Trophoblast cell (in vitro differentiated cells and primary cell): ENCODE data around the gene PDE4D.

Experiments used
- DNase-seq, 2 donors: peaks; one replicate each; pipeline ENCODE4 v3.0.0-alpha.2; 2016
- H2AFZ ChIP-seq: 2 replicates; pipeline ENCODE4 v1.6.1; 2013; ENCODE audit warnings: low read length, moderate library complexity, mild to moderate bottlenecking; ENCODE audit not compliant: insufficient read depth, poor library complexity
- H2AK5ac ChIP-seq: 2 replicates; pipeline ENCODE4 v1.6.1; 2013; ENCODE audit warnings: mild to moderate bottlenecking, low read length
- H2BK120ac ChIP-seq: 2 replicates; pipeline ENCODE4 v1.6.1; 2013; ENCODE audit warnings: low read length, mild to moderate bottlenecking, moderate library complexity; ENCODE audit not compliant: insufficient read depth, poor library complexity
- H2BK12ac ChIP-seq: 2 replicates; pipeline ENCODE4 v1.6.1; 2013; ENCODE audit warnings: mild to moderate bottlenecking, low read length, moderate library complexity
- H2BK5ac ChIP-seq: 2 replicates; pipeline ENCODE4 v1.6.1; 2013; ENCODE audit warnings: low read length, low read depth, moderate library complexity, mild to moderate bottlenecking; ENCODE audit not compliant: poor library complexity
- H3K14ac ChIP-seq: 2 replicates; pipeline ENCODE4 v1.6.1; 2013; ENCODE audit warnings: mild to moderate bottlenecking, low read length
- H3K18ac ChIP-seq: 2 replicates; pipeline ENCODE4 v1.6.1; 2013; ENCODE audit warnings: mild to moderate bottlenecking, low read length
- H3K23ac ChIP-seq: 2 replicates; pipeline ENCODE4 v1.6.1; 2013; ENCODE audit warnings: low read length
- H3K27ac ChIP-seq: 2 replicates; pipeline ENCODE4 v1.5.1; 2013; ENCODE audit warnings: low read depth, mild to moderate bottlenecking, inconsistent platforms, low read length, moderate library complexity
- H3K27me3 ChIP-seq: 2 replicates; pipeline ENCODE4 v1.6.1; 2013; ENCODE audit warnings: inconsistent platforms, mild to moderate bottlenecking, low read length, moderate library complexity; ENCODE audit not compliant: insufficient read depth
- H3K36me3 ChIP-seq, 2 experiments: 1 replicate in 1 of 2; 2 replicates in 1 of 2; pipeline ENCODE4 v1.6.1; 2013; ENCODE audit warnings: low read length in 2 of 2, mild to moderate bottlenecking in 2 of 2, moderate library complexity in 1 of 2; ENCODE audit not compliant: insufficient read depth in 2 of 2, control insufficient read depth in 1 of 2
- H3K4ac ChIP-seq: 2 replicates; pipeline ENCODE4 v1.6.1; 2013; ENCODE audit warnings: low read depth, mild to moderate bottlenecking, low read length, moderate library complexity
- H3K4me1 ChIP-seq, 2 experiments: 1 replicate in 1 of 2; 2 replicates in 1 of 2; pipeline ENCODE4 v1.6.1; 2013; ENCODE audit warnings: low read length in 2 of 2, mild to moderate bottlenecking in 2 of 2, moderate library complexity in 1 of 2; ENCODE audit not compliant: insufficient read depth in 2 of 2, control insufficient read depth in 1 of 2
- H3K4me2 ChIP-seq: 2 replicates; pipeline ENCODE4 v1.6.1; 2013; ENCODE audit warnings: inconsistent platforms, mild to moderate bottlenecking, low read length, moderate library complexity
- H3K4me3 ChIP-seq: 2 replicates; pipeline ENCODE4 v1.5.1; 2013; ENCODE audit warnings: mild to moderate bottlenecking, low read depth, low read length, inconsistent platforms
- H3K79me1 ChIP-seq: one replicate; pipeline ENCODE4 v1.6.1; 2013; ENCODE audit warnings: low read length
- H3K79me2 ChIP-seq: 2 replicates; pipeline ENCODE4 v1.6.1; 2013; ENCODE audit warnings: low read length, mild to moderate bottlenecking; ENCODE audit not compliant: control insufficient read depth, insufficient read depth, poor library complexity
- H3K9ac ChIP-seq: 2 replicates; pipeline ENCODE4 v1.6.1; 2013; ENCODE audit warnings: mild to moderate bottlenecking, low read length
- H3K9me3 ChIP-seq: 2 replicates; pipeline ENCODE4 v1.6.1; 2013; ENCODE audit warnings: low read depth, mild to moderate bottlenecking, control low read depth, inconsistent platforms, low read length; ENCODE audit not compliant: insufficient read depth
- H4K12ac ChIP-seq: 2 replicates; pipeline ENCODE4 v1.6.1; 2013; ENCODE audit warnings: low read depth, mild to moderate bottlenecking, low read length, moderate library complexity
- H4K8ac ChIP-seq: 2 replicates; pipeline ENCODE4 v1.6.1; 2013; ENCODE audit warnings: low read depth, mild to moderate bottlenecking, low read length, moderate library complexity
- H4K91ac ChIP-seq: one replicate; pipeline ENCODE4 v1.6.1; 2013; ENCODE audit warnings: low read depth, mild to moderate bottlenecking, low read length, moderate library complexity
- WGBS: extraction: QIAGEN DNeasy Blood & Tissue Kit; methylation state at CpG from one replicate; pipeline ENCODE4 v1.1.7; 2013; ENCODE audit warnings: missing lambda C conversion rate; ENCODE audit not compliant: insufficient read length, insufficient coverage; ENCODE audit errors: extremely low coverage; 5-methylcytosine and 5-hydroxymethylcytosine counted together

The PDE4D gene

DNA sequence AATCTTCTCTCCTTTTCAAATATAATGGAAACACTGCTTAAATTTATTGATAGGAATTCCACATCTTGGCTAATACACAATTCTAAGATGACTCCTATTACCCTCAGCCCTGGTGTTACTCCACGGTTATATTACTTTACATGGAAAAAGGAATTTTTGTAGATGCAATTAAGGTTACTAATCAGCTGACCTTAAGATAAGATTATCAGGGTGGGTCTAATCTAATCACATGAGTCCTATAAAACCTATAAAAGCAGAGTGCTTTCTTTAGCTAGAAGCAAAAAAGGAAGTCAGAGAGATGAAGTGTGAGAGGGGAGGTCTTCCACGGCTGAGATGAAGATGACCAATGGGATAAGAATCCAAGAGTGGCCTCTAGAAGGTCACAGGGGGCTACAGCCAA is 268.6 kb downstream of the PDE4D start:
- no CpG with 5 or more reads among the region's 2 CpGs for WGBS
- no peaks in the 10 kb centered on the region for H3K9me3 ChIP-seq
- no peaks in the 10 kb centered on the region for H3K36me3 ChIP-seq
- no peak overlapping the region for H3K4ac ChIP-seq
- H3K27me3 ChIP-seq = no peaks in the 10 kb centered on the region
- H3K4me1 ChIP-seq = no peaks in the 10 kb centered on the region
- no peak overlapping the region for H4K12ac ChIP-seq
- H2BK120ac ChIP-seq = no peak overlapping the region
- H3K14ac ChIP-seq = no peak overlapping the region
- H2AFZ ChIP-seq = no peak overlapping the region
- no peak overlapping the region for H2AK5ac ChIP-seq
- no peak overlapping the region for H3K9ac ChIP-seq
- H3K27ac ChIP-seq = no peak overlapping the region
- no peak overlapping the region for H3K18ac ChIP-seq
- no peak overlapping the region for H3K23ac ChIP-seq
- H4K8ac ChIP-seq = no peak overlapping the region
- no peak overlapping the region for H2BK12ac ChIP-seq
- H4K91ac ChIP-seq = no peak overlapping the region
- DNase-seq = no peak
- no peak overlapping the region for H3K4me2 ChIP-seq
- no peaks in the 10 kb centered on the region for H3K79me1 ChIP-seq
- no peak overlapping the region for H2BK5ac ChIP-seq
- no peak overlapping the region for H3K4me3 ChIP-seq
- H3K79me2 ChIP-seq = no peaks in the 10 kb centered on the region

- Histone ChIP-seq H3K27ac (no peak overlapping the region), H2AFZ (no peak overlapping the region), H3K4me3 (no peak overlapping the region), H3K9me3 (no peaks in the 10 kb centered on the region), H2BK12ac (no peak overlapping the region), H2BK5ac (no peak overlapping the region), H3K4ac (no peak overlapping the region), H4K12ac (no peak overlapping the region), H3K79me2 (no peaks in the 10 kb centered on the region), H3K4me1 (no peaks in the 10 kb centered on the region), H4K91ac (no peak overlapping the region), H3K27me3 (no peaks in the 10 kb centered on the region), H2BK120ac (no peak overlapping the region), H3K4me2 (no peak overlapping the region), H4K8ac (no peak overlapping the region), H3K14ac (no peak overlapping the region), H3K9ac (no peak overlapping the region), H3K36me3 (no peaks in the 10 kb centered on the region), H3K79me1 (no peaks in the 10 kb centered on the region), H3K23ac (no peak overlapping the region), H3K18ac (no peak overlapping the region), H2AK5ac (no peak overlapping the region)
- no peak for DNase-seq
- no CpG with 5 or more reads among the region's 2 CpGs for whole genome bisulfite sequencing
Measured at GRCh38 chr5:59622848-59623247, 270.7 kb downstream of the PDE4D start.

- no peak overlapping the region for H3K14ac ChIP-seq
- no peak overlapping the region for H3K23ac ChIP-seq
- H3K4ac ChIP-seq = no peak overlapping the region
Measured at GRCh38 chr5:59621477-59621876, 272.0 kb downstream of the PDE4D start.

GRCh38 chr5:59620535-59621212 is 272.9 kb downstream of the PDE4D start:
- Histone ChIP-seq H3K18ac (no peak overlapping the region), H3K79me2 (no peaks in the 10 kb centered on the region), H3K9me3 (no peaks in the 10 kb centered on the region), H4K91ac (no peak overlapping the region), H2BK120ac (no peak overlapping the region), H3K27me3 (no peaks in the 10 kb centered on the region), H3K79me1 (no peaks in the 10 kb centered on the region), H4K8ac (no peak overlapping the region), H3K14ac (no peak overlapping the region), H2AK5ac (no peak overlapping the region), H3K4me2 (no peak overlapping the region), H3K27ac (no peak overlapping the region), H3K36me3 (no peaks in the 10 kb centered on the region), H3K4me1 (no peaks in the 10 kb centered on the region), H2BK12ac (no peak overlapping the region), H3K4me3 (no peak overlapping the region), H4K12ac (no peak overlapping the region), H3K9ac (no peak overlapping the region), H2BK5ac (no peak overlapping the region), H2AFZ (no peak overlapping the region), H3K4ac (no peak overlapping the region), H3K23ac (no peak overlapping the region)
- DNase-seq = no peak

More at GRCh38 chr5:59621477-59621876, 272.0 kb downstream of the PDE4D start:
- no peak overlapping the region for H3K4me2 ChIP-seq
- no peak overlapping the region for H2BK120ac ChIP-seq
- H3K18ac ChIP-seq = no peak overlapping the region
- H4K91ac ChIP-seq = no peak overlapping the region
- H4K12ac ChIP-seq = no peak overlapping the region
- H3K79me2 ChIP-seq = no peaks in the 10 kb centered on the region
- H3K4me1 ChIP-seq = no peaks in the 10 kb centered on the region
- no peak for DNase-seq
- H3K79me1 ChIP-seq = no peaks in the 10 kb centered on the region
- H3K27me3 ChIP-seq = no peaks in the 10 kb centered on the region
- H4K8ac ChIP-seq = no peak overlapping the region
- H2AFZ ChIP-seq = no peak overlapping the region
- H2BK5ac ChIP-seq = no peak overlapping the region
- no peak overlapping the region for H3K4me3 ChIP-seq
- no peaks in the 10 kb centered on the region for H3K36me3 ChIP-seq
- no peak overlapping the region for H2BK12ac ChIP-seq
- H3K9ac ChIP-seq = no peak overlapping the region
- H2AK5ac ChIP-seq = no peak overlapping the region
- H3K27ac ChIP-seq = no peak overlapping the region
- H3K9me3 ChIP-seq = no peaks in the 10 kb centered on the region
